Stimulated activated CD4-positive, alpha-beta T cell treated with anti-CD3 and anti-CD28 coated beads, TNF-alpha, amount 100 ng/mL, for 1 hour (primary cell): ENCODE measurements around the gene AMPH.
A peak's percentile ranks its signal among the peaks of the same experiment; 100 is the strongest.
"Not testable (repeated sequence)": the region's sequence is repeated elsewhere in the genome, so short reads cannot be mapped to it uniquely, and the experiment has no call there.

Source experiments
- DNase-seq, 3 donors: peaks; one replicate each; pipeline ENCODE4 v3.0.0-alpha.2; 2020; ENCODE audit warnings: low read depth in 3 of 3, low spot score in 1 of 3

AMPH gene

GRCh38 chr7:38354271-38354851 lies 276.8 kb downstream of the AMPH start:
- DNase-seq: not testable (repeated sequence)

GRCh38 chr7:38353431-38353881 lies 277.7 kb downstream of the AMPH start:
- not testable (repeated sequence) for DNase-seq

- DNase-seq: no peak
Measured at GRCh38 chr7:38351601-38352000, 279.6 kb downstream of the AMPH start.

- DNase-seq: not testable (repeated sequence)
Measured at GRCh38 chr7:38350777-38351176, 280.4 kb downstream of the AMPH start.

- not testable (repeated sequence) for DNase-seq
Measured at GRCh38 chr7:38349869-38350583, 281.1 kb downstream of the AMPH start.

- DNase-seq: not testable (repeated sequence)
Measured at GRCh38 chr7:38349126-38349795, 281.9 kb downstream of the AMPH start.

GRCh38 chr7:38345299-38346172 lies 285.6 kb downstream of the AMPH start:
- not testable (repeated sequence) for DNase-seq

GRCh38 chr7:38344741-38345140 lies 286.4 kb downstream of the AMPH start:
- not testable (repeated sequence) for DNase-seq

- DNase-seq: not testable (repeated sequence)
Measured at GRCh38 chr7:38342135-38342534, 289.0 kb downstream of the AMPH start.

GRCh38 chr7:38341172-38341705 lies 289.9 kb downstream of the AMPH start:
- not testable (repeated sequence) for DNase-seq

GRCh38 chr7:38339953-38340819 lies 291.0 kb downstream of the AMPH start:
- no peak for DNase-seq

- DNase-seq: not testable (repeated sequence)
Measured at GRCh38 chr7:38336148-38336515, 295.0 kb downstream of the AMPH start.

- peak; percentile 35 to 59 (median 49) for DNase-seq
Measured at GRCh38 chr7:38335492-38336147, 295.6 kb downstream of the AMPH start.

GRCh38 chr7:38335128-38335491 lies 296.1 kb downstream of the AMPH start:
- DNase-seq: no peak

GRCh38 chr7:38334163-38334562 lies 297.0 kb downstream of the AMPH start:
- no peak for DNase-seq
